Spleen (tissue), 11 donors: Measurements from ENCODE around the gene TTLL5. TPM values are rescaled to one million over a fixed set of nuclear protein-coding genes. Genes with fewer than 3 reads are reported as not detected.
A peak's percentile ranks its signal among the peaks of the same experiment; 100 is the strongest.

Source experiments
- DNase-seq: peaks from one replicate; pipeline ENCODE4 v3.0.0-alpha.2; 2020
- H3K27ac ChIP-seq, 8 donors: fragments of 200-600 bp; sonication (generic) in 7 of 8; 1 replicate in 4 of 8; 2 replicates in 4 of 8; pipeline versions ENCODE4 v1.5.0 to v1.8.0; 2016 to 2021; ENCODE audit warnings: inconsistent platforms in 4 of 8, mild to moderate bottlenecking in 4 of 8, moderate library complexity in 1 of 8
- H3K27me3 ChIP-seq, 7 donors: fragments of 200-600 bp; sonication (generic) in 6 of 7; replicated peaks in 1 of 7; 1 replicate in 4 of 7; 2 replicates in 3 of 7; pipeline versions ENCODE4 v1.5.0 to v1.8.0; 2016 to 2021; ENCODE audit warnings: inconsistent platforms in 3 of 7, mild to moderate bottlenecking in 1 of 7
- H3K36me3 ChIP-seq, 6 donors: fragments of 200-600 bp; sonication (generic) in 5 of 6; 1 replicate in 4 of 6; 2 replicates in 2 of 6; pipeline versions ENCODE4 v1.5.0 to v1.8.0; 2016 to 2021; ENCODE audit warnings: inconsistent platforms in 2 of 6
- H3K4me1 ChIP-seq, 6 donors: fragments of 200-600 bp; sonication (generic) in 5 of 6; 1 replicate in 3 of 6; 2 replicates in 3 of 6; pipeline versions ENCODE4 v1.5.0 to v1.8.0; 2016 to 2021; ENCODE audit warnings: inconsistent platforms in 3 of 6
- H3K4me3 ChIP-seq, 8 donors: fragments of 200-600 bp; sonication (generic) in 7 of 8; 1 replicate in 4 of 8; 2 replicates in 4 of 8; pipeline versions ENCODE4 v1.5.0 to v1.8.0; 2016 to 2021; ENCODE audit warnings: inconsistent platforms in 4 of 8, mild to moderate bottlenecking in 4 of 8, moderate library complexity in 2 of 8
- H3K9me3 ChIP-seq, 8 donors: fragments of 200-600 bp; sonication (generic) in 7 of 8; 1 replicate in 4 of 8; 2 replicates in 4 of 8; pipeline versions ENCODE4 v1.5.0 to v1.8.0; 2016 to 2021; ENCODE audit warnings: inconsistent platforms in 4 of 8
- CTCF ChIP-seq, 11 experiments: fragments of 200-600 bp in 7 of 11; fragments of 450-650 bp in 4 of 11; sonication (generic) in 4 of 11; IDR thresholded peaks in 8 of 11; conservative IDR thresholded peaks in 3 of 11; 1 replicate in 7 of 11; 2 replicates in 4 of 11; pipeline versions ENCODE4 v1.4.0 to v1.8.0; 2016 to 2021; ENCODE audit warnings: antibody characterized with exemption in 11 of 11, inconsistent platforms in 4 of 11, mild to moderate bottlenecking in 1 of 11
- POLR2A ChIP-seq, 3 donors: fragments of 450-650 bp; IDR thresholded peaks; one replicate each; pipeline ENCODE4 v1.5.1; 2017; ENCODE audit warnings: antibody characterized with exemption in 3 of 3, mild to moderate bottlenecking in 1 of 3
- POLR2AphosphoS5 ChIP-seq, 3 donors: sonication (generic); formaldehyde crosslinking; IDR thresholded peaks; one replicate each; pipeline ENCODE4 v1.5.1; 2017; ENCODE audit warnings: antibody characterized with exemption in 3 of 3
- WGBS, 5 donors: extraction: QIAGEN DNeasy Blood & Tissue Kit in 3 of 5; methylation state at CpG; one replicate each; pipeline versions ENCODE4 v1.1.5 to v1.1.7; 2013 to 2018; 5-methylcytosine and 5-hydroxymethylcytosine counted together
- intact Hi-C: fragments of 100-400 bp; cut with DNase I; formaldehyde crosslinking; loops from one replicate; pipeline ENCODE4 v1.15.0; 2023; ENCODE audit warnings: low total_unique reads
- polyA plus RNA-seq, 3 donors: library from polyadenylated mRNA; stranded (reverse); fragments of 200-250 nt; gene quantifications; one replicate each; pipeline ENCODE4 v1.2.1, GENCODE V29; 2013
- total RNA-seq, 7 donors: library from RNA; depleted of rRNA in 3 of 7; stranded (reverse); fragments of >200 nt in 3 of 7; fragmentation: NEBNext Ultra II Directional in 4 of 7; extraction: Animal tissue kit (Norgen Biotek cat#: 25700) in 4 of 7; gene quantifications; one replicate each; pipeline versions ENCODE4 v1.1.0 to v1.2.1, GENCODE V29; 2016 to 2021
- donor health status: healthy with polysubstance abuse.
- donor health status: DM: no; HTN: no; CAD: no; lungs with moderate emphysema.
- donor health status: DM: no; HTN: no; CAD: no.
- donor health status: Bipolar disorder and iron deficiency.
- donor health status: healthy.
- donor health status: DM: no; HTN: no; CAD: no.
- donor health status: DM: yes; HTN: yes; CAD: no.

Gene TTLL5
- total and polyA plus RNA-seq, 10 donors, result 4.5 to 44.1 (median 31.6) TPM

GRCh38 chr14:75926431-75927115, 265.5 kb downstream of the TTLL5 start:
- H3K27me3 ChIP-seq, result no peaks in the 10 kb centered on the region
- no peaks in the 10 kb centered on the region for H3K4me1 ChIP-seq
- intact Hi-C loops, result no loop called here
- H3K4me3 ChIP-seq, result no peak overlapping the region
- 93 to 97% (median 97%) methylated on average over 4 of the region's 4 CpGs for WGBS, 5 donors
- H3K27ac ChIP-seq, result no peak overlapping the region
- no peak for TF ChIP-seq POLR2A (IDR thresholded peaks at IDR 0.05)
- no peak for TF ChIP-seq POLR2AphosphoS5 (IDR thresholded peaks at IDR 0.05)
- TF ChIP-seq CTCF (IDR thresholded peaks at IDR 0.05 in 8 of 11, conservative IDR thresholded peaks at IDR 0.05 in 3 of 11), result no peak
- DNase-seq, result no peak
- H3K36me3 ChIP-seq, result peaks cover 0 to 4% (median 0%) of the 10 kb centered on the region in 6 donors
- H3K9me3 ChIP-seq, result no peaks in the 10 kb centered on the region

GRCh38 chr14:75927564-75928087, 266.6 kb downstream of the TTLL5 start:
- Histone ChIP-seq H3K4me3 (no peak overlapping the region), H3K4me1 (no peaks in the 10 kb centered on the region), H3K9me3 (no peaks in the 10 kb centered on the region), H3K27ac (no peak overlapping the region), H3K27me3 (no peaks in the 10 kb centered on the region), H3K36me3 (peaks cover 0 to 4% (median 0%) of the 10 kb centered on the region in 6 donors)
- 75 to 90% (median 79%) methylated on average over 6 of the region's 6 CpGs for WGBS, 5 donors
- intact Hi-C loops, result no loop called here
- no peak for TF ChIP-seq POLR2AphosphoS5 (IDR thresholded peaks at IDR 0.05)
- TF ChIP-seq CTCF (IDR thresholded peaks at IDR 0.05 in 8 of 11, conservative IDR thresholded peaks at IDR 0.05 in 3 of 11), result no peak
- no peak for TF ChIP-seq POLR2A (IDR thresholded peaks at IDR 0.05)
- no peak for DNase-seq

- DNase-seq, result no peak
- H3K4me1 ChIP-seq, result no peaks in the 10 kb centered on the region
Observed at GRCh38 chr14:75928690-75929181, 267.7 kb downstream of the TTLL5 start.

More at GRCh38 chr14:75928690-75929181, 267.7 kb downstream of the TTLL5 start:
- Histone ChIP-seq H3K36me3 (peaks cover 0 to 8% (median 0%) of the 10 kb centered on the region in 6 donors), H3K4me3 (peak overlapping the region in 1 of 8 donors; percentile 28), H3K27me3 (no peaks in the 10 kb centered on the region), H3K9me3 (no peaks in the 10 kb centered on the region), H3K27ac (peak overlapping the region in 1 of 8 donors; percentile 13)
- TF ChIP-seq CTCF (IDR thresholded peaks at IDR 0.05 in 8 of 11, conservative IDR thresholded peaks at IDR 0.05 in 3 of 11) (no peak), POLR2AphosphoS5 (IDR thresholded peaks at IDR 0.05) (no peak), POLR2A (IDR thresholded peaks at IDR 0.05) (no peak)
- WGBS, 5 donors, result 52 to 83% (median 65%) methylated on average over 5 of the region's 5 CpGs
- intact Hi-C loops, result no loop called here
